Activated naive CD4-positive, alpha-beta T cell (primary cell): ENCODE results near the gene NSD1.
A peak's percentile ranks its signal among the peaks of the same experiment; 100 is the strongest.

Source experiments
- DNase-seq, 4 experiments: peaks; one replicate each; lab custom pipeline; 2025; lab: John Stamatoyannopoulos, UW

NSD1 gene, protein sequence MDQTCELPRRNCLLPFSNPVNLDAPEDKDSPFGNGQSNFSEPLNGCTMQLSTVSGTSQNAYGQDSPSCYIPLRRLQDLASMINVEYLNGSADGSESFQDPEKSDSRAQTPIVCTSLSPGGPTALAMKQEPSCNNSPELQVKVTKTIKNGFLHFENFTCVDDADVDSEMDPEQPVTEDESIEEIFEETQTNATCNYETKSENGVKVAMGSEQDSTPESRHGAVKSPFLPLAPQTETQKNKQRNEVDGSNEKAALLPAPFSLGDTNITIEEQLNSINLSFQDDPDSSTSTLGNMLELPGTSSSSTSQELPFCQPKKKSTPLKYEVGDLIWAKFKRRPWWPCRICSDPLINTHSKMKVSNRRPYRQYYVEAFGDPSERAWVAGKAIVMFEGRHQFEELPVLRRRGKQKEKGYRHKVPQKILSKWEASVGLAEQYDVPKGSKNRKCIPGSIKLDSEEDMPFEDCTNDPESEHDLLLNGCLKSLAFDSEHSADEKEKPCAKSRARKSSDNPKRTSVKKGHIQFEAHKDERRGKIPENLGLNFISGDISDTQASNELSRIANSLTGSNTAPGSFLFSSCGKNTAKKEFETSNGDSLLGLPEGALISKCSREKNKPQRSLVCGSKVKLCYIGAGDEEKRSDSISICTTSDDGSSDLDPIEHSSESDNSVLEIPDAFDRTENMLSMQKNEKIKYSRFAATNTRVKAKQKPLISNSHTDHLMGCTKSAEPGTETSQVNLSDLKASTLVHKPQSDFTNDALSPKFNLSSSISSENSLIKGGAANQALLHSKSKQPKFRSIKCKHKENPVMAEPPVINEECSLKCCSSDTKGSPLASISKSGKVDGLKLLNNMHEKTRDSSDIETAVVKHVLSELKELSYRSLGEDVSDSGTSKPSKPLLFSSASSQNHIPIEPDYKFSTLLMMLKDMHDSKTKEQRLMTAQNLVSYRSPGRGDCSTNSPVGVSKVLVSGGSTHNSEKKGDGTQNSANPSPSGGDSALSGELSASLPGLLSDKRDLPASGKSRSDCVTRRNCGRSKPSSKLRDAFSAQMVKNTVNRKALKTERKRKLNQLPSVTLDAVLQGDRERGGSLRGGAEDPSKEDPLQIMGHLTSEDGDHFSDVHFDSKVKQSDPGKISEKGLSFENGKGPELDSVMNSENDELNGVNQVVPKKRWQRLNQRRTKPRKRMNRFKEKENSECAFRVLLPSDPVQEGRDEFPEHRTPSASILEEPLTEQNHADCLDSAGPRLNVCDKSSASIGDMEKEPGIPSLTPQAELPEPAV (N-terminal part only)

DNA sequence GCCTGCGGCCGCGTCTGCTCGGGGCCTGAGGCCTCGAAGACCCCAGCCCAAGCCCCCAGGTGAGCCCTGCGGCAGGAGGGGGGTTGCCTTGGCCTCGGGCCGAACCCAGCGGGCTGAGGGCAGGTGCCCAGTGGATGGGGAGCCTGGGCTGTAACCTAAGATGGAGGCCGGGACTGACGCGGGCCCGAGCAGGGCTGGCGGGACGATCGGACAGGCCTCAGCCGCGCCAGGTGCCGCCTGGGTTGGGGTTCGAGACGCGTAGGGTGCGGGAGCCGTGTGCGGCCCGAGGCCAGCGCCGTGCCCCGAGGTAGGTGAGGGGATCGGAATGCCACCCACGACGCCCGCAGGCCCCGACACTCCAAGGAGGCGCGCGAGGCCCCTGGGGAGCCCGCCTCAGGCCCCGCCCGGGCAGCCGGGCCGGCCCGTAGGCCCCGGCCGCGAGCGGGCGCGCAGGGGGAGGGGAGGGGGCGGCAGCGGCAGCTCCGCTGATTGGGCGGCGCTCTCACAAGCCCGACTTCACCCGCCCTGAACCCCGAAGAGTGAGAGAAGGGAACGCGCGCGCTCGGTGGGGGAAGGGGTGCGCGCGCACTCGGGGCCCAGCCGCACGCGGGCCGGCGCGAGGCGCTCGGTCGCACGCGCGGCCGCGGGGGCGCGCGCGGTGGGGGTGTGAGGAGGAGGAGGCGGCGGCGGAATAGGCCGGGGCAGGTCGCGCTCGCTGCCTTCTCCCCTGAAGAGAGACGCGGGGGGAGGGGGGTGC is at the start of gene NSD1:
Gene NSD1, plus strand, starts transcription at position 678 of the 757 bp plus-strand sequence. CDS start 1,331 bp downstream, outside the sequence.
- peak; percentile 67 to 92 (median 77) for DNase-seq

DNA sequence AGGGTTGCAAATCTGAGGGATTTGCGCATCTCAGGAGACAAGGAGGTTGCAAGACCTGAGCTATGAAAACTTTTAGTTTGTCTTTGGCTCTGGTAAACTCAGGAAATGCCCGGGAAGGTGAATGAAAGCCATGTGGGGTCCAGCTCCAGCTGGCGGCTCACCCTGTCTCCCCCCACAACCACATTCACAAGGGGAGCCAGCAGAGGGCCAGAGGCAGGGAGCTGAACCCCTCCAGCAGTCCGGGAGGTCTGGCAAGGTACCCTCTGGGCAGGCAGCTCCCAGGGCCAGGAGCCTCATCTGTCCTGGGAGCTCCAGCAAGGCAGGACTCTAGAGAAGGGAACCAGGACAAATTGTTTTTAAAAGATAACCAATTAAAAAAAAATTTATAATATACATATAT is 49.4 kb upstream of the NSD1 start:
- no peak for DNase-seq

DNA sequence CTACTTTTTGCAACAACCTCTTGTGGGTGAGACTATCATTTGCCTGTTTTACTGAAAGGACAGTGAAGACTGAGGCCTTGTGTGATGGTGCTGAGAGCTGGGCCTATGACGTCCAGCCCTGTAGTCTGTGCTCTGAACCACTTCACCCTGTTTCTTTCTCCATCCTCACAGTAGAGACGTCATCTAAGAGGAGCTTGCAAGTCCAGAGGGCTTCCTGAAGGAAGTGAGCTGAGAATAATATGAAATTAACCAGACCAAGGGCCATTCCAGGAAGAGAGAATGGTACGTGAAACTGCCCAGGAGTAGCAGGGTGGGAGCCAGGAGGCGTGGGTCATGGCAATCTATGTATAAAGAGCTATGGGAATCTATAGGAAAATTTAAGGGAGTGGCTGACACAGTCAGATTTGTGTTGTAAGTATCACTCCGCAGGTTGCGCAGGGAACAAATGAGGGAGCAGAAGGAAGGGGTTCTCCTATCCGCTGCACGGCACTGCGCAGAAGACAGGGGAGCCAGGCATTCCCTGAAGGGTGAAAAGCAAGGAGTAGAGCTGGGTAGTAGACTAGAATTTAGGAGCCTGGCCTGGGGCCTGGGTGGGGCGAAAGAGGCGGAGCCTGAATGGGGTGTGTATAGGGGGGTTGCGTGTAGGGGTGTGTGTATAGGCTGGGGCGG is 47.5 kb upstream of the NSD1 start:
- no peak for DNase-seq

DNA sequence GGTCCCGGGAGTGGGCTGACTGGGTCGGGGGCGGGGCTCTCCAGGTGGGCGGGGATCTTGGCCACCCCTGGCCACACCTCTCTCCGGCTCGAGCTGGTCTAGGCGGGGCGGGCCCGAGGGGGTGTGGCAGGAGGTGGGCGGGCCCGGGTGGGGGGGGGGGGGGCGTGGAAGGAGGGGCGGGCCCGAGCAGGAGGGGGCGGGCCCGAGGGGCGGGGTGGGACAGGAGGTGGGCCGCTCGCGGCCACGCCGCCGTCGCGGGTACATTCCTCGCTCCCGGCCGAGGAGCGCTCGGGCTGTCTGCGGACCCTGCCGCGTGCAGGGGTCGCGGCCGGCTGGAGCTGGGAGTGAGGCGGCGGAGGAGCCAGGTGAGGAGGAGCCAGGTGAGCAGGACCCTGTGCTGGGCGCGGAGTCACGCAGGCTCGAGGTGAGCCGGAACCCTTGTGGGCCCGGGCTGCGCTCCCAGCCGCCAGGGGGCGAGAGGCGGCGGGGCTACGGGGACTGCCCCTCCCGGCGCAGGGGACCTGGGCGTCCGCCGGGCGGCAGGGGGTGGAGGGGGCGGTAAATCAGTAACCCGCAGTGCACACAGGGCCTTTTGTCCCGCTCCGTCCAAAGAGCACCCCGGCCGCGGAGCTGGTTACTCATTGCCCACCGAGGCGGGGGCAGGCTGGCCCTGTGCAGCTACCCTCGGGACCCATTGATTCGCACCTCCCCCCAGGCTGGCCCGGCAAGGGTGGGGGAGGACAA is 46.7 kb upstream of the NSD1 start, which contains the start of gene FGFR4:
Gene FGFR4, plus strand, starts transcription at position 262 of the 744 bp plus-strand sequence. CDS start 2,688 bp downstream, outside the sequence.
- peak in 3 of 4 experiments; percentile 19 to 59 (median 21) for DNase-seq

DNA sequence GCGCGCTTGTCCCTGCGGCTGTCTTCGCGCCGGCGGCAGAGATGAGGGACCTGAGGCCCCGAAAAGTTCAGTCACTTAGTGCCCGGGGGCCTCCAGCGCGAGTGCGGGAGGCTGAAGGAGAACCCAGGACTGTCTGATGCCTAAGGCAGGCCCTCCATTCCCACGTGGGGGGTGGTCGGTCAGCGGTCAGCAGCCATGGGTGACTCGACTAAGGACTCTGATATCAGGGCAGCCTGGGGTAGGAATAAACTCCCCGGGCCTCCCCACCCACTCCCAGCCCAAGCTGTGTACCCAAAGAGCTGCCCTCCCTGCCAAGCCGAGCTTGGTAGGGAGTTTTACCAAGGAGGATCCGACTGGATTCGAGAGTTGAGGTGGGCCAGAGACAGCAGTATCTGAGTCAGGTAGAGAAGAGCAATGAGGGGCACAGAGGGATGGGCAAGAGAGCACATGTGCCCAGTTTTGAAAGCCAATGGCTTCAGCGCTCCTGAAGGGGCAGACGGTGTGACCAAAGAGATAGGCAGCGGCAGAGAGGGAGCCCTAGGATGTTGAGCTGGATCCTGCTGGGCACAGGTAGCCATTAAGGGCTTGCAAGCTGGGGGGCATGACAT is 46.1 kb upstream of the NSD1 start:
- DNase-seq = no peak

DNA sequence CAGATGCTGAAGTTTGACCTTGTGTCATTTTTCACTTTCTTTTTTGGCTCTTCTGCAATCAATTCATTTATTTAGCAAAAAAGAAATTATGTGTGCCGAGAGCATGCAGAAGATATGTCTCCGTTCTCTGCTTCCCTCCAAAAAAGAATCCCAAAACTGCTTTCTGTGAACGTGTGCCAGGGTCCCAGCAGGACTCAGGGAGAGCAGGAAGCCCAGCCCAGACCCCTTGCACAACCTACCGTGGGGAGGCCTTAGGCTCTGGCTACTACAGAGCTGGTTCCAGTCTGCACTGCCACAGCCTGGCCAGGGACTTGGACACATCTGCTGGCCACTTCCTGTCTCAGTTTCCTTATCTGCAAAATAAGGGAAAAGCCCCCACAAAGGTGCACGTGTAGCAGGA is 44.4 kb upstream of the NSD1 start:
- no peak for DNase-seq

DNA sequence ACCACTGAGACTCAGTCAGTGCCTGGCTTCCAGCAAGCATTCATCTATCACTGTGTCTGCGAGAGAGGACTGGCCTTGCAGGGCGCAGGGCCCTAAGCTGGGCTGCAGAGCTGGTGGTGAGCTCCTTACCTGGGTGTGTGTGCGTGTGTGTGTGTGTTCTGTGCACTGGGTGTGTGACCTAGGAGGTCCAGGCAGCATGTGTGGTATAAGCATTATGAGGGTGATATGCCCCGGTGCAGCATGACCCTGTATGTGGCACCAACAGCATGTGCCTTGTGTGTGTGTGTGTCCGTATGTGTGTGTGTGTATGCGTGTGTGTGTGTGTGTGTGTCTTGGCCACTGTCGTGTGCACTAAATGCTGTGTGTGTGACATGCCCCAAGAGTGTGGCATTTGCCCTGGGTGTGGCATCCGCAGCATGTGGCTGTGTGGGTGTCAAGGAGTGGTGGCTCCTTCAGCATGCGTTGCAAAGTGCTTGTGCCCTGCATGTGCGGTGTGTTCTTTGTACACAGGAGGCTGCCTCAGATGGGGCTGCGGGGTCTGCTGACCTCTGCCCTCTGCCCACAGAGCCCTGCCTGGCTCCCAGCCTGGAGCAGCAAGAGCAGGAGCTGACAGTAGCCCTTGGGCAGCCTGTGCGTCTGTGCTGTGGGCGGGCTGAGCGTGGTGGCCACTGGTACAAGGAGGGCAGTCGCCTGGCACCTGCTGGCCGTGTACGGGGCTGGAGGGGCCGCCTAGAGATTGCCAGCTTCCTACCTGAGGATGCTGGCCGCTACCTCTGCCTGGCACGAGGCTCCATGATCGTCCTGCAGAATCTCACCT is 43.5 kb upstream of the NSD1 start:
- DNase-seq = no peak

DNA sequence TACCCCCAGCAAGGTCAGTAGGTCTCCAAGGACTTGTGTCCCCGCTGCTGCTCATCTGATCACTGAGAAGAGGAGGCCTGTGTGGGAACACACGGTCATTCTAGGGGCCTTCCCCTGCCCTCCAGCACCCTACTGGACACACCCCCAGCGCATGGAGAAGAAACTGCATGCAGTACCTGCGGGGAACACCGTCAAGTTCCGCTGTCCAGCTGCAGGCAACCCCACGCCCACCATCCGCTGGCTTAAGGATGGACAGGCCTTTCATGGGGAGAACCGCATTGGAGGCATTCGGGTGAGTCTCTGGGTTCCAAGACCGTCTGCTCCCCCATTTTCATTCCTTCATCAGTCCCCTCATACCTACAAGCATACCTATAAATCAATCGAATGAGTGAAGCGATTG is 42.8 kb upstream of the NSD1 start:
- no peak for DNase-seq

DNA sequence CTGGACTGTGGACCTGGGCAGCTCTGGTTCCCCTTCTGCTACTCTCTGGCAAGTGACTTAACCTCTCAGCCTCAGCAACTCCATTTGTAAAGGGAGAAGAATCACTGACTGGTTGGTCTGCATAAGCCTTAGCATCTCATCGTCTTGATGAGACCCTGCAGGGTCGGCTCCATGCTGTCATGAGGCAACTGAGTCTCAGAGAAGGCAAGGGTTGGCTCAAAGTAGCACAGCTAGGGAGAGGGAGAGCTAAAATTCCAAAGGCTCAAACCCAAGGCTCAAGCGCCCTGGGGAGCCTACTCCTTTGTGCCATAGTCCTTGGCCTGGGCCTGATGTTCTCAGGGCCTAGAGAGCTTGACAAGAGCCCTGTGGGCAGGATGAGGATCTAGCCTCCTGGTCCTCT is 42.3 kb upstream of the NSD1 start:
- DNase-seq = no peak

DNA sequence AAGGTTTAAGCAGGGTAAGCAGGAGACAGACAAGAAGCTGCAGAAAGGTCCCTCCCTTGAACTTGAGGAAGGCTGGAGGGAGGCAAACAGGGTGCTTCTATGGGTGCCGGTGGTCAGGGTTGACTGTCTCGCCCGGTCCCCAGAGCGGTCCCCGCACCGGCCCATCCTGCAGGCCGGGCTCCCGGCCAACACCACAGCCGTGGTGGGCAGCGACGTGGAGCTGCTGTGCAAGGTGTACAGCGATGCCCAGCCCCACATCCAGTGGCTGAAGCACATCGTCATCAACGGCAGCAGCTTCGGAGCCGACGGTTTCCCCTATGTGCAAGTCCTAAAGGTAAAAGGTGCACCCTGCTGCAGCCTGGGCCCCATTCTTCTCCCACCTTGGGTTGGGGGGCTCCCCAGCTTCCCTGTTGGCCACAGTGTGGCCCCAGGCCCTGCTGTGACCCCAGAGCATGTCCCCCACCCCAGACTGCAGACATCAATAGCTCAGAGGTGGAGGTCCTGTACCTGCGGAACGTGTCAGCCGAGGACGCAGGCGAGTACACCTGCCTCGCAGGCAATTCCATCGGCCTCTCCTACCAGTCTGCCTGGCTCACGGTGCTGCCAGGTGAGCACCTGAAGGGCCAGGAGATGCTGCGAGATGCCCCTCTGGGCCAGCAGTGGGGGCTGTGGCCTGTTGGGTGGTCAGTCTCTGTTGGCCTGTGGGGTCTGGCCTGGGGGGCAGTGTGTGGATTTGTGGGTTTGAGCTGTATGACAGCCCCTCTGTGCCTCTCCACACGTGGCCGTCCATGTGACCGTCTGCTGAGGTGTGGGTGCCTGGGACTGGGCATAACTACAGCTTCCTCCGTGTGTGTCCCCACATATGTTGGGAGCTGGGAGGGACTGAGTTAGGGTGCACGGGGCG is 41.1 kb upstream of the NSD1 start:
- no peak for DNase-seq

DNA sequence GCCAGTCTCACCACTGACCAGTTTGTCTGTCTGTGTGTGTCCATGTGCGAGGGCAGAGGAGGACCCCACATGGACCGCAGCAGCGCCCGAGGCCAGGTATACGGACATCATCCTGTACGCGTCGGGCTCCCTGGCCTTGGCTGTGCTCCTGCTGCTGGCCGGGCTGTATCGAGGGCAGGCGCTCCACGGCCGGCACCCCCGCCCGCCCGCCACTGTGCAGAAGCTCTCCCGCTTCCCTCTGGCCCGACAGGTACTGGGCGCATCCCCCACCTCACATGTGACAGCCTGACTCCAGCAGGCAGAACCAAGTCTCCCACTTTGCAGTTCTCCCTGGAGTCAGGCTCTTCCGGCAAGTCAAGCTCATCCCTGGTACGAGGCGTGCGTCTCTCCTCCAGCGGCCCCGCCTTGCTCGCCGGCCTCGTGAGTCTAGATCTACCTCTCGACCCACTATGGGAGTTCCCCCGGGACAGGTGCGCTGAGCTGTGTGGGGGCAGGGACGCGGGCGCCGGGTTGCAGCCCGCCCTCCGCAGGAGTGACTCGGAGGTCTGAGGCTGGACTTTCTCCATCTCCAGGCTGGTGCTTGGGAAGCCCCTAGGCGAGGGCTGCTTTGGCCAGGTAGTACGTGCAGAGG is 40.4 kb upstream of the NSD1 start:
- no peak for DNase-seq

DNA sequence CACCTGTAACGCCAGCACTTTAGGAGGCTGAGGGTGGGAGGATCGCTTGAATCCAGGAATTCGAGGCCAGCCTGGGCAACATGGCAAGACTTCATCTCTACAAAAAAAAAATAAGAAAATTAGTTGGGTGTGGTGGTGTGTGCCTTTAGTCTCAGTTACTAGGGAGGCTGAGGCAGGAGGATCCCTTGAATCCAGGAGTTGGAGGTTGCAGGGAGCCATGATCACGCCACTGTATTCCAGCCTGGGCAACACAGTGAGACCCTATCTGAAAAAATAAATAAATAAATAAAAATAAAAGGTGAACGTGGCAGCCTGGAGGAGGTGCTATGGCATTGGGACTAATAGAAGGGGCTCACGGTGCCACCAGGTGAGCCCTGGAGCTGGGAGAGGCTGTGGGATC is 39.8 kb upstream of the NSD1 start:
- no peak for DNase-seq

DNA sequence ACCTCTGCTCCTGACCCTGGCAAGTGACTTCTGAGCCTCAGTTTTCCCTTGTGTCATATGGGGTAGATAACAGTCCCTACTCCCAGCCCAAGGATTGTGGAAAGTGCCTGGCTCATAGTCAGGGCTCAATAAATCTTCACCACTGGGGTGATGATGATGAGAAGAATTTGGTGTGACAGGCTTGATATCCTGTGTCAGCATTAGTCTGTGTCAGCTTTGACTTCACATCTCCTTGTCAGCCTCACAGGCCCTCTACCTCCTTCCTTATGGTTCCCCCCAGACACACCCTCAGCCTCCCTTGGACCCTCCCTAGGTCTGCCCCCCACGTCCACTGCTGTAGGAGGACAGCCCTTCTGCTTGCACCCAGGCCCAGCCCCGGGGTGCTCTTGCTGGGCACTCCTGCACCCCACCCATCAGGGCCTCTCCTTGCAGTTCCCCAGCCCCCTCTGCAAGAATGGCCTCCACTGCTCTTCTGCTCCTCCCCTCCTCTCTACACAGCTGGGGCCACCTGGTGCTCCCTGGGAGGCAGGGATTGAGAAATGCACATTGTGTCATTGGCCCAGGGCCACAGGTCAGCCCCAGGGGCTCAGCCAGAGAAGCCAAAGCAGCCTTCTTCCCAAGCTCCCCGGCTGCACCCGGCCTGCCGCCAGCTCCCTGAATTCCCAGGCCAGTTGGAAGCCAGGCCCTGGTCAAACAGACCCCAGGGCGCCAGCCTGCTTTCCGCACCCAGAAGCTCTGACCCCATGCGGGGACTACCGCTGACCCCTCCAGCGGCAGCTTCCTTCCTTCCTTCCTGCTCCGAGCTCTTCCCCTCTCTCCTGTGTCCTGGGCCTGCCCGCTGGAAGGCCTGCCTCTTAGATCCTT is 39.1 kb upstream of the NSD1 start:
- no peak for DNase-seq

DNA sequence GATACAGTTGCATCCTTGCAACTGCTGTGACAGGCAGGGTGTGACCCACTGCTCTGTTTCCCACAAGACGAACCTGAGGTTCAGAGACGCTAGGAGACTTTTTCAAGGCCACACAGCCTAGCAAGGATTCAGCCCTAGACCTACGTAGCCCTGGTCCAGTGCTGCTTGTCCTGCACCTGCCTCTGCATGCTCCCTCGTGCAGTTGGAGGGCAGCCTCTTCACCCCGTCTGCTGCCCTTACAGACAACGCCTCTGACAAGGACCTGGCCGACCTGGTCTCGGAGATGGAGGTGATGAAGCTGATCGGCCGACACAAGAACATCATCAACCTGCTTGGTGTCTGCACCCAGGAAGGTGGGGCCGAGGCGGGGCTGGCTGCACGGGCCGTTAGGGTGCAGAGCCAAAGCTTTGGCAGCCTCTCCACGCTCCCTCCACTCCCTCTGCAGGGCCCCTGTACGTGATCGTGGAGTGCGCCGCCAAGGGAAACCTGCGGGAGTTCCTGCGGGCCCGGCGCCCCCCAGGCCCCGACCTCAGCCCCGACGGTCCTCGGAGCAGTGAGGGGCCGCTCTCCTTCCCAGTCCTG is 38.4 kb upstream of the NSD1 start:
- no peak for DNase-seq

DNA sequence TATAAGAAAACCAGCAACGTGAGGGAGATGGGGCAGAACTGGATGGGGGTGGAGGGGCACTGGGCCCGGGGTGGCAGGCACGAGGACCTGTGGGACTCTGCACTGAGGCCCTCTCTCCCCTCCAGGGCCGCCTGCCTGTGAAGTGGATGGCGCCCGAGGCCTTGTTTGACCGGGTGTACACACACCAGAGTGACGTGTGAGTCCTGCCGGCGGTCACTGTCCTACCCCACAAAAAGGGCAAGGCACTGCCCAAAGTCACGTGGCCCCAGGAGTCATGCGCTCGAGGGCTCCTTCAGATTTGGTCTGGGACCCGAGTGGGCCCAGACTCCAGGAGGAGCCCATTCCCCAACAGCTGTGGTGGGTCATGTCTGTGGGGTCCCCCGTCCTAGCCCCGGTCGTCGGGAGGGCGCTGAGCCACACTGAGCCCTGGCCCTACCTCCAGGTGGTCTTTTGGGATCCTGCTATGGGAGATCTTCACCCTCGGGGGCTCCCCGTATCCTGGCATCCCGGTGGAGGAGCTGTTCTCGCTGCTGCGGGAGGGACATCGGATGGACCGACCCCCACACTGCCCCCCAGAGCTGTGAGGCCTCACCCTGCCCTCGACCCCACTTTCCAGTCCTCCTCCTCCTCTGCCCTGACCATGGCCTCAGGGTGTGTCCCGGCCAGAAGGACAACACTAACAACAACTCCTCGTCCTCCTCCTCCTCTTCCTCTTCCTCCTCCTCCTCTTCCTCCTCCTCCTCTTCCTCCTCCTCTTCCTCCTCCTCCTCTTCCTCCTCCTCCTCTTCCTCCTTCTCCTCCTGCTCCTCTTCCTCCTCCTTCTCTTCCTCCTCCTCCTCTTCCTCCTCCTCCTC is 37.2 kb upstream of the NSD1 start:
- no peak for DNase-seq
